Effector memory CD4-positive, alpha-beta T cell (primary cell): ENCODE results near the gene ZFHX3.
"Not testable (repeated sequence)": the region's sequence is repeated elsewhere in the genome, so short reads cannot be mapped to it uniquely, and the experiment has no call there.

Experiments
- DNase-seq, 3 donors: peaks; one replicate each; pipeline ENCODE4 v3.0.0-alpha.2; 2020
- H3K27ac ChIP-seq: 2 replicates; pipeline ENCODE4 v1.7.0; 2013; ENCODE audit warnings: mild to moderate bottlenecking, low read length, moderate library complexity; ENCODE audit not compliant: insufficient read depth, poor library complexity, severe bottlenecking
- H3K27me3 ChIP-seq: replicated peaks from 2 replicates; pipeline ENCODE4 v1.7.0; 2013; ENCODE audit warnings: mild to moderate bottlenecking, low read length; ENCODE audit not compliant: insufficient read depth, control insufficient read depth, poor library complexity, severe bottlenecking
- H3K36me3 ChIP-seq: 2 replicates; pipeline ENCODE4 v1.7.0; 2013; ENCODE audit warnings: mild to moderate bottlenecking, low read length, moderate library complexity; ENCODE audit not compliant: control insufficient read depth, insufficient read depth
- H3K4me1 ChIP-seq: 2 replicates; pipeline ENCODE4 v1.7.0; 2013; ENCODE audit warnings: low read length, mild to moderate bottlenecking; ENCODE audit not compliant: control insufficient read depth, insufficient read depth, poor library complexity, severe bottlenecking
- H3K4me3 ChIP-seq: 2 replicates; pipeline ENCODE4 v1.7.0; 2013; ENCODE audit warnings: low read length, low read depth, mild to moderate bottlenecking; ENCODE audit not compliant: insufficient read depth, poor library complexity, severe bottlenecking
- H3K9me3 ChIP-seq: 2 replicates; pipeline ENCODE4 v1.7.0; 2013; ENCODE audit warnings: mild to moderate bottlenecking, low read length, moderate library complexity; ENCODE audit not compliant: control insufficient read depth

Gene ZFHX3

GRCh38 chr16:73014768-73015167 lies 33.2 kb downstream of the ZFHX3 start:
- DNase-seq: no peak
- Histone ChIP-seq H3K27ac (no peak overlapping the region), H3K9me3 (no peaks in the 10 kb centered on the region), H3K36me3 (no peaks in the 10 kb centered on the region), H3K4me3 (no peak overlapping the region), H3K27me3 (no peaks in the 10 kb centered on the region), H3K4me1 (no peaks in the 10 kb centered on the region)

GRCh38 chr16:73013974-73014373 lies 34.0 kb downstream of the ZFHX3 start:
- no peak overlapping the region for H3K4me3 ChIP-seq
- no peak for DNase-seq
- H3K36me3 ChIP-seq: no peaks in the 10 kb centered on the region

GRCh38 chr16:73012341-73012740 lies 35.6 kb downstream of the ZFHX3 start:
- no peak for DNase-seq
- no peaks in the 10 kb centered on the region for H3K36me3 ChIP-seq
- H3K9me3 ChIP-seq: no peaks in the 10 kb centered on the region
- H3K27me3 ChIP-seq: no peaks in the 10 kb centered on the region
- H3K4me3 ChIP-seq: no peak overlapping the region
- H3K4me1 ChIP-seq: no peaks in the 10 kb centered on the region
- no peak overlapping the region for H3K27ac ChIP-seq

More at GRCh38 chr16:73013974-73014373, 34.0 kb downstream of the ZFHX3 start:
- Histone ChIP-seq H3K9me3 (no peaks in the 10 kb centered on the region), H3K27me3 (no peaks in the 10 kb centered on the region), H3K4me1 (no peaks in the 10 kb centered on the region), H3K27ac (no peak overlapping the region)

GRCh38 chr16:73011926-73012325 lies 36.0 kb downstream of the ZFHX3 start:
- no peaks in the 10 kb centered on the region for H3K9me3 ChIP-seq
- H3K4me1 ChIP-seq: no peaks in the 10 kb centered on the region
- no peak overlapping the region for H3K27ac ChIP-seq
- no peaks in the 10 kb centered on the region for H3K36me3 ChIP-seq
- DNase-seq: no peak
- H3K4me3 ChIP-seq: no peak overlapping the region
- no peaks in the 10 kb centered on the region for H3K27me3 ChIP-seq

GRCh38 chr16:73010150-73010676 lies 37.7 kb downstream of the ZFHX3 start:
- H3K36me3 ChIP-seq: no peaks in the 10 kb centered on the region
- H3K27ac ChIP-seq: no peak overlapping the region
- no peak for DNase-seq

GRCh38 chr16:73009710-73010109 lies 38.2 kb downstream of the ZFHX3 start:
- not testable (repeated sequence) for H3K27ac ChIP-seq, H3K4me3 ChIP-seq, H3K9me3 ChIP-seq

More at GRCh38 chr16:73010150-73010676, 37.7 kb downstream of the ZFHX3 start:
- H3K4me1 ChIP-seq: no peaks in the 10 kb centered on the region
- no peaks in the 10 kb centered on the region for H3K27me3 ChIP-seq
- H3K9me3 ChIP-seq: no peaks in the 10 kb centered on the region
- H3K4me3 ChIP-seq: no peak overlapping the region

GRCh38 chr16:73006026-73006425 lies 41.9 kb downstream of the ZFHX3 start:
- H3K4me1 ChIP-seq: no peaks in the 10 kb centered on the region
- H3K27ac ChIP-seq: no peak overlapping the region
- H3K36me3 ChIP-seq: no peaks in the 10 kb centered on the region
- no peaks in the 10 kb centered on the region for H3K27me3 ChIP-seq
- H3K4me3 ChIP-seq: no peak overlapping the region
- no peaks in the 10 kb centered on the region for H3K9me3 ChIP-seq
- DNase-seq: no peak

More at GRCh38 chr16:73009710-73010109, 38.2 kb downstream of the ZFHX3 start:
- H3K4me1 ChIP-seq, H3K27me3 ChIP-seq, H3K36me3 ChIP-seq, DNase-seq: not testable (repeated sequence)

GRCh38 chr16:73002866-73003265 lies 45.1 kb downstream of the ZFHX3 start:
- Histone ChIP-seq H3K27me3 (no peaks in the 10 kb centered on the region), H3K4me3 (no peak overlapping the region), H3K27ac (no peak overlapping the region), H3K36me3 (no peaks in the 10 kb centered on the region), H3K9me3 (no peaks in the 10 kb centered on the region), H3K4me1 (no peaks in the 10 kb centered on the region)
- no peak for DNase-seq

GRCh38 chr16:73000907-73001521 lies 46.9 kb downstream of the ZFHX3 start:
- Histone ChIP-seq H3K9me3 (no peaks in the 10 kb centered on the region), H3K4me3 (no peak overlapping the region), H3K27ac (no peak overlapping the region)

GRCh38 chr16:73000020-73000906 lies 47.7 kb downstream of the ZFHX3 start:
- DNase-seq: no peak
- Histone ChIP-seq H3K36me3 (no peaks in the 10 kb centered on the region), H3K27ac (no peak overlapping the region), H3K27me3 (no peaks in the 10 kb centered on the region), H3K4me1 (no peaks in the 10 kb centered on the region), H3K4me3 (no peak overlapping the region), H3K9me3 (no peaks in the 10 kb centered on the region)

More at GRCh38 chr16:73000907-73001521, 46.9 kb downstream of the ZFHX3 start:
- H3K27me3 ChIP-seq: no peaks in the 10 kb centered on the region
- no peak for DNase-seq
- no peaks in the 10 kb centered on the region for H3K36me3 ChIP-seq
- no peaks in the 10 kb centered on the region for H3K4me1 ChIP-seq
